IMR-90 (cell line): Measurements from ENCODE around the gene CAMSAP3. TPM values are rescaled to one million over a fixed set of nuclear protein-coding genes. Genes with fewer than 3 reads are reported as not detected.

Experiments
- ATAC-seq: fragments of 200-7000 bp; cut with Tn5 transposase; 2 replicates; pipeline ENCODE4 v1.9.1; 2020; ENCODE audit warnings: low read depth, mild to moderate bottlenecking, moderate library complexity
- BruUV-seq: library from RNA; stranded (reverse); fragments of 400-500 nt; replicated peaks from 2 replicates; lab custom pipeline; 2021; lab: Mats Ljungman, UMichigan
- CTCF ChIA-PET: fragments of 300-600 bp; formaldehyde crosslinking; extraction: SDS; loops from one replicate; lab custom pipeline; 2021; ENCODE audit warnings: antibody characterized with exemption; lab: Yijun Ruan, JAX
- POLR2A ChIA-PET: fragments of 300-600 bp; sonication (Branson Sonifier 250); formaldehyde crosslinking; loops from one replicate; lab custom pipeline; 2022; ENCODE audit warnings: antibody characterized with exemption; ENCODE audit not compliant: unreplicated experiment; lab: Charles Lee
- DNase-seq: peaks from one replicate; pipeline ENCODE4 v3.0.0; 2013
- H2AFZ ChIP-seq: replicated peaks from 2 replicates; pipeline ENCODE3; 2013; ENCODE audit warnings: low read length, mild to moderate bottlenecking; ENCODE audit not compliant: poor library complexity
- H2AK5ac ChIP-seq: 2 replicates; pipeline ENCODE4 v1.6.1; 2013; ENCODE audit warnings: low read depth, low read length, inconsistent platforms
- H2AK9ac ChIP-seq: replicated peaks from 2 replicates; pipeline ENCODE3; 2013; ENCODE audit warnings: mild to moderate bottlenecking, low read depth, low read length, moderate library complexity; ENCODE audit not compliant: poor library complexity
- H2BK120ac ChIP-seq: 2 replicates; pipeline ENCODE4 v1.6.1; 2013; ENCODE audit warnings: low read depth, low read length, inconsistent platforms
- H2BK15ac ChIP-seq: 3 replicates; pipeline ENCODE4 v1.6.1; 2013; ENCODE audit warnings: low read depth, low read length, inconsistent platforms
- H2BK20ac ChIP-seq: 2 replicates; pipeline ENCODE4 v1.6.1; 2013; ENCODE audit warnings: low read depth, mild to moderate bottlenecking, inconsistent platforms, low read length, moderate library complexity
- H2BK5ac ChIP-seq: 2 replicates; pipeline ENCODE4 v1.6.1; 2013; ENCODE audit warnings: mild to moderate bottlenecking, low read depth, low read length, inconsistent platforms; ENCODE audit not compliant: poor library complexity, severe bottlenecking
- H3K14ac ChIP-seq: replicated peaks from 2 replicates; pipeline ENCODE4 v1.6.1; 2013; ENCODE audit warnings: low read depth, low read length, inconsistent platforms
- H3K18ac ChIP-seq: 2 replicates; pipeline ENCODE4 v1.6.1; 2013; ENCODE audit warnings: low read depth, low read length, control low read depth
- H3K23ac ChIP-seq: 2 replicates; pipeline ENCODE4 v1.6.1; 2013; ENCODE audit warnings: low read depth, low read length, inconsistent platforms
- H3K27ac ChIP-seq: 2 replicates; pipeline ENCODE4 v1.5.1; 2013; ENCODE audit warnings: mild to moderate bottlenecking, control low read depth, low read length; ENCODE audit not compliant: insufficient read depth
- H3K27me3 ChIP-seq: 2 replicates; pipeline ENCODE4 v1.6.1; 2013; ENCODE audit warnings: low read length; ENCODE audit not compliant: control insufficient read depth, insufficient read depth
- H3K36me3 ChIP-seq: 2 replicates; pipeline ENCODE4 v1.6.1; 2013; ENCODE audit warnings: low read length, mixed read lengths; ENCODE audit not compliant: control insufficient read depth, insufficient read depth
- H3K4ac ChIP-seq: 2 replicates; pipeline ENCODE4 v1.6.1; 2013; ENCODE audit warnings: low read depth, low read length, inconsistent platforms
- H3K4me1 ChIP-seq: 2 replicates; pipeline ENCODE4 v1.6.1; 2013; ENCODE audit warnings: low read length, mixed read lengths; ENCODE audit not compliant: control insufficient read depth, insufficient read depth
- H3K4me2 ChIP-seq: 2 replicates; pipeline ENCODE4 v1.6.1; 2013; ENCODE audit warnings: low read depth, mild to moderate bottlenecking, control low read depth, low read length, moderate library complexity
- H3K4me3 ChIP-seq: 2 replicates; pipeline ENCODE4 v1.5.1; 2013; ENCODE audit warnings: low read depth, mild to moderate bottlenecking, control low read depth, low read length, moderate library complexity; ENCODE audit not compliant: insufficient read depth
- H3K56ac ChIP-seq: 2 replicates; pipeline ENCODE4 v1.6.1; 2013; ENCODE audit warnings: low read length, inconsistent platforms; ENCODE audit not compliant: insufficient read depth; ENCODE audit errors: extremely low read depth
- H3K79me1 ChIP-seq, 2 experiments: 2 replicates each; pipeline ENCODE4 v1.6.1; 2013; ENCODE audit warnings: low read length in 2 of 2, inconsistent platforms in 1 of 2, low read depth in 1 of 2
- H3K9ac ChIP-seq: 2 replicates; pipeline ENCODE4 v1.6.1; 2013; ENCODE audit warnings: low read depth, low read length, control low read depth
- H3K9me1 ChIP-seq: 2 replicates; pipeline ENCODE4 v1.6.1; 2013; ENCODE audit warnings: low read length, inconsistent platforms; ENCODE audit not compliant: insufficient read depth
- H3K9me3 ChIP-seq: 2 replicates; pipeline ENCODE4 v1.6.1; 2013; ENCODE audit warnings: low read length; ENCODE audit not compliant: control insufficient read depth, insufficient read depth
- H4K20me1 ChIP-seq: 2 replicates; pipeline ENCODE4 v1.6.1; 2013; ENCODE audit warnings: low read length, inconsistent platforms; ENCODE audit not compliant: insufficient read depth
- H4K5ac ChIP-seq: 2 replicates; pipeline ENCODE4 v1.6.1; 2013; ENCODE audit warnings: mild to moderate bottlenecking, low read depth, low read length, control low read depth
- H4K8ac ChIP-seq, 2 experiments: 2 replicates each; pipeline ENCODE4 v1.6.1; 2013; ENCODE audit warnings: low read depth in 2 of 2, low read length in 2 of 2, control low read depth in 1 of 2, inconsistent platforms in 1 of 2
- H4K91ac ChIP-seq: 2 replicates; pipeline ENCODE4 v1.6.1; 2013; ENCODE audit warnings: low read depth, low read length, inconsistent platforms; ENCODE audit not compliant: insufficient read depth
- POLR2A ChIP-seq: IDR thresholded peaks from 2 replicates; pipeline ENCODE4 v1.6.1; 2012; ENCODE audit warnings: mild to moderate bottlenecking, low read depth, low read length
- RAD21 ChIP-seq: IDR thresholded peaks from 2 replicates; pipeline ENCODE4 v1.6.1; 2012; ENCODE audit warnings: low read length, improper control_type of control experiment
- WGBS, 2 experiments: methylation state at CpG; one replicate each; pipeline versions ENCODE4 v1.1.5 to v1.1.7; 2013; ENCODE audit warnings: missing lambda C conversion rate in 2 of 2; ENCODE audit not compliant: insufficient read length in 1 of 2; ENCODE audit errors: extremely low coverage in 2 of 2; 5-methylcytosine and 5-hydroxymethylcytosine counted together
- dilution Hi-C: fragments of 300-500 bp; cut with HindIII; formaldehyde crosslinking; loops from one replicate; pipeline ENCODE4 v1.14.3; 2018; ENCODE audit warnings: low sequenced_read_pairs; ENCODE audit not compliant: unreplicated experiment
- in situ Hi-C: fragments of 300-500 bp; cut with MboI; formaldehyde crosslinking; loops from 3 replicates; pipeline ENCODE4 v1.14.3; 2019; ENCODE audit warnings: low sequenced_read_pairs, inconsistent platforms, mixed read lengths
- intact Hi-C: fragments of 100-400 bp; cut with micrococcal nuclease; formaldehyde crosslinking; loops from 2 replicates; pipeline ENCODE4 v1.10.0; 2022
- polyA plus RNA-seq, 3 experiments: library from polyadenylated mRNA; depleted of rRNA; stranded (reverse); fragments of >200 nt; gene quantifications; 2 replicates each; pipeline ENCODE4 v1.2.3, GENCODE V29; 2012; ENCODE audit warnings: low replicate concordance in 1 of 3
- total RNA-seq: library from RNA; depleted of rRNA; stranded (reverse); fragments of >200 nt; gene quantifications from 2 replicates; pipeline ENCODE4 v1.2.3, GENCODE V29; 2012

Gene CAMSAP3
- total and polyA plus RNA-seq, 2 of the 4 experiments (the other 2 are of a cell fraction) = not detected

DNA sequence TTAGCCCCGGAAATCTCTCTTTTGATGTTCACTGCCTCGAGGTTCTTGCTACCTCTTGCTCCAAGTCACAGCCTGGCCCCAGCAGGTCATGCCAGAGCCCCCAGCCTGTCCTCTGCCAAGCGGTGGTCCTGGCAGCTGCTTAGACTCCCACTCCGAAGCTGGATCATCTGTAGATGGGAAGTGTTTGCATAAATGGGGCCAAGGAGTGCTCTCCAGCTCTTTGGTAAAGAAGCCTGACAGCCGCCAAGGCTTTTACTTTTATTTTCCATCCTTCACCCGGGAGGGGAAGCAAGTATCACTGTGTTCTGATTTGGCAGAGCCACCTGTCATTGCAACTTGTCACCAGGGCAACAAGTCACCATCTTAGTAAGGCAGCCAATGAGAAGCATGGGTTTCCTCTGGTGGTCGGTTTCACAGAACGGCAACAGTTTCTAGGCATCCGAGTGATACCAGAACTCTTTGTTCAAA lies 62.6 kb downstream of the CAMSAP3 start:
- Histone ChIP-seq H4K20me1 (no peaks in the 10 kb centered on the region), H2BK120ac (no peak overlapping the region), H4K91ac (no peak overlapping the region), H3K4me3 (no peak overlapping the region), H3K36me3 (no peaks in the 10 kb centered on the region), H3K9ac (no peak overlapping the region), H2BK5ac (no peak overlapping the region), H3K9me1 (no peaks in the 10 kb centered on the region), H3K4me2 (no peak overlapping the region; the same call in 1 of the 2 replicates), H3K56ac (no peak overlapping the region), H4K5ac (no peak overlapping the region), H3K18ac (no peak overlapping the region), H3K27ac (no peak overlapping the region), H3K4ac (no peak overlapping the region), H2AFZ (no peak overlapping the region), H3K4me1 (no peaks in the 10 kb centered on the region), H3K27me3 (peaks cover 10% of the 10 kb centered on the region), H3K14ac (no peak overlapping the region), H3K9me3 (no peaks in the 10 kb centered on the region), H2BK15ac (no peak overlapping the region), H2AK9ac (no peak overlapping the region), H2BK20ac (no peak overlapping the region), H3K79me1 (no peaks in the 10 kb centered on the region), H4K8ac (no peak overlapping the region), H2AK5ac (no peak overlapping the region), H3K23ac (no peak overlapping the region)
- POLR2A ChIA-PET = no interaction called here
- intact Hi-C loops (no loop called here), dilution Hi-C loops (no loop called here), in situ Hi-C loops (no loop called here)
- ATAC-seq = no peak
- WGBS, 2 experiments = 7% methylated on average over 3 of the region's 9 CpGs; no CpG with 5 or more reads in 1 of the 2 experiments
- DNase-seq = no peak
- TF ChIP-seq RAD21 (no peak), POLR2A (no peak)
- BruUV-seq = no TSS peak
- CTCF ChIA-PET = interaction anchor here (0.9 kb wide), 1 partner anchor 23 kb away, joined by 4 read pairs; the partner anchor contains the start of gene TRAPPC5
